ENCODE data around the gene FGF21.
A peak's percentile ranks its signal among the peaks of the same experiment; 100 is the strongest.

Gene FGF21

GRCh38 chr19:48724796-48725753, 30.2 kb upstream of the FGF21 start:
- DNase-seq, result peak; percentile 94
- in situ Hi-C loops (cut with MboI; ENCODE audit: low pct_unique_long_range_greater_than_20kb, low sequenced_read_pairs), result no loop called here

GRCh38 chr19:48726556-48726955, 28.8 kb upstream of the FGF21 start:
- in situ Hi-C loops (cut with MboI; ENCODE audit: low pct_unique_long_range_greater_than_20kb, low sequenced_read_pairs), result no loop called here
- DNase-seq, result peak; percentile 60

GRCh38 chr19:48728911-48729664, 26.2 kb upstream of the FGF21 start:
- in situ Hi-C loops (cut with MboI; ENCODE audit: low pct_unique_long_range_greater_than_20kb, low sequenced_read_pairs), result no loop called here
- DNase-seq, result no peak

- DNase-seq, result no peak
- in situ Hi-C loops (cut with MboI; ENCODE audit: low pct_unique_long_range_greater_than_20kb, low sequenced_read_pairs), result no loop called here
Observed at GRCh38 chr19:48731452-48731851, 23.9 kb upstream of the FGF21 start.

- in situ Hi-C loops (cut with MboI; ENCODE audit: low pct_unique_long_range_greater_than_20kb, low sequenced_read_pairs), result no loop called here
- DNase-seq, result no peak
Observed at GRCh38 chr19:48734625-48735024, 20.7 kb upstream of the FGF21 start.

GRCh38 chr19:48735031-48735615, 20.2 kb upstream of the FGF21 start:
- DNase-seq, result no peak
- in situ Hi-C loops (cut with MboI; ENCODE audit: low pct_unique_long_range_greater_than_20kb, low sequenced_read_pairs), result no loop called here

GRCh38 chr19:48737360-48737998, 17.8 kb upstream of the FGF21 start:
- DNase-seq, result no peak
- in situ Hi-C loops (cut with MboI; ENCODE audit: low pct_unique_long_range_greater_than_20kb, low sequenced_read_pairs), result no loop called here

GRCh38 chr19:48738557-48739403, 16.5 kb upstream of the FGF21 start:
- in situ Hi-C loops (cut with MboI; ENCODE audit: low pct_unique_long_range_greater_than_20kb, low sequenced_read_pairs), result no loop called here

GRCh38 chr19:48739404-48740163, 15.7 kb upstream of the FGF21 start:
- in situ Hi-C loops (cut with MboI; ENCODE audit: low pct_unique_long_range_greater_than_20kb, low sequenced_read_pairs), result no loop called here
- DNase-seq, result no peak

More at GRCh38 chr19:48738557-48739403, 16.5 kb upstream of the FGF21 start:
- DNase-seq, result peak; percentile 87

GRCh38 chr19:48740164-48740972, 15.0 kb upstream of the FGF21 start, which contains the start of gene RASIP1:
Gene RASIP1 (minus strand): TSS chr19:48740610. CDS start chr19:48740282, 328 bp downstream.
- no peak for DNase-seq
- in situ Hi-C loops (cut with MboI; ENCODE audit: low pct_unique_long_range_greater_than_20kb, low sequenced_read_pairs), result no loop called here

- in situ Hi-C loops (cut with MboI; ENCODE audit: low pct_unique_long_range_greater_than_20kb, low sequenced_read_pairs), result no loop called here
- peak; percentile 33 for DNase-seq
Observed at GRCh38 chr19:48741129-48741999, 14.0 kb upstream of the FGF21 start.

- no peak for DNase-seq
- in situ Hi-C loops (cut with MboI; ENCODE audit: low pct_unique_long_range_greater_than_20kb, low sequenced_read_pairs), result no loop called here
Observed at GRCh38 chr19:48742096-48742495, 13.2 kb upstream of the FGF21 start.

GRCh38 chr19:48745208-48745995, 9.9 kb upstream of the FGF21 start:
- in situ Hi-C loops (cut with MboI; ENCODE audit: low pct_unique_long_range_greater_than_20kb, low sequenced_read_pairs), result no loop called here
- peak; percentile 55 for DNase-seq

- in situ Hi-C loops (cut with MboI; ENCODE audit: low pct_unique_long_range_greater_than_20kb, low sequenced_read_pairs), result no loop called here
- no peak for DNase-seq
Observed at GRCh38 chr19:48746110-48746509, 9.2 kb upstream of the FGF21 start.
